Right atrium auricular region (tissue), 2 donors: ENCODE data around the gene CERS6. TPM values are rescaled to one million over a fixed set of nuclear protein-coding genes. Genes with fewer than 3 reads are reported as not detected.
A peak's percentile ranks its signal among the peaks of the same experiment; 100 is the strongest.

Experiments
- DNase-seq: peaks from one replicate; pipeline ENCODE4 v3.0.0-alpha.2; 2019; ENCODE audit warnings: low spot score
- H3K27ac ChIP-seq, 2 donors: fragments of 200-600 bp; sonication (generic); 1 replicate in 1 of 2; 2 replicates in 1 of 2; pipeline ENCODE4 v1.5.1; 2016 to 2019
- H3K27me3 ChIP-seq, 2 donors: fragments of 200-600 bp; sonication (generic); one replicate each; pipeline versions ENCODE4 v1.5.1 to v1.6.0; 2017 to 2019
- H3K36me3 ChIP-seq: fragments of 200-600 bp; sonication (generic); one replicate; pipeline ENCODE4 v1.5.1; 2016
- H3K4me1 ChIP-seq, 2 donors: fragments of 200-600 bp; sonication (generic); one replicate each; pipeline versions ENCODE4 v1.5.1 to v1.6.0; 2017 to 2019
- H3K4me3 ChIP-seq, 2 donors: fragments of 200-600 bp; sonication (generic); 1 replicate in 1 of 2; 2 replicates in 1 of 2; pipeline ENCODE4 v1.5.1; 2017 to 2019; ENCODE audit warnings: mild to moderate bottlenecking in 1 of 2, moderate library complexity in 1 of 2
- H3K9me3 ChIP-seq, 2 donors: fragments of 200-600 bp; sonication (generic); one replicate each; pipeline ENCODE4 v1.5.1; 2019
- total RNA-seq, 2 donors: library from RNA; depleted of rRNA; stranded (reverse); fragments of >200 nt; gene quantifications; one replicate each; pipeline ENCODE4 v1.1.0, GENCODE V29; 2016
- TF ChIP-seq, protein P1 (sequence below), 2 donors: fragments of 200-600 bp; sonication (generic); IDR thresholded peaks; one replicate each; pipeline ENCODE4 v1.5.1; 2019; ENCODE audit warnings: antibody characterized with exemption in 2 of 2

The CERS6 gene
- total RNA-seq, 2 donors from 2014 or later: 59.4 to 74.5 TPM

DNA sequence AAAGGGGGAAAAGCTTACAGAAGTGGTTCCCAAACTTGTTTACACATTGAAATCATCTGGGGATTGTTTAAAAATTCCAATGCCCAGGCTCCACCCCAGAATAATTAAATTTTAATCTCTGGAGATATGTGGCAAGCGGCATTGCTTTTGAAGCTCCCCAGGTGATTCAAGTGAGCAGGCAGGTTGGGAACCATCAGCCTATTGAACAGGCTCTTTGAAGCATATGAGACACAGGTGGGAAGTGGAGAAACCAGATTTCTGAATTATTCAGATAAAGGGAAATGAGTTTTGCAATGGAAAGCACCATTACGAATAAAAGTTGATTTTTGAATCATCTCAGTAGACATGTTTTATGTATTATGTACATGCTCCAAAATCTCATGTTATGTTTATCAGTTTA, 288.8 kb downstream of the CERS6 start:
- TF ChIP-seq, protein P1, sequence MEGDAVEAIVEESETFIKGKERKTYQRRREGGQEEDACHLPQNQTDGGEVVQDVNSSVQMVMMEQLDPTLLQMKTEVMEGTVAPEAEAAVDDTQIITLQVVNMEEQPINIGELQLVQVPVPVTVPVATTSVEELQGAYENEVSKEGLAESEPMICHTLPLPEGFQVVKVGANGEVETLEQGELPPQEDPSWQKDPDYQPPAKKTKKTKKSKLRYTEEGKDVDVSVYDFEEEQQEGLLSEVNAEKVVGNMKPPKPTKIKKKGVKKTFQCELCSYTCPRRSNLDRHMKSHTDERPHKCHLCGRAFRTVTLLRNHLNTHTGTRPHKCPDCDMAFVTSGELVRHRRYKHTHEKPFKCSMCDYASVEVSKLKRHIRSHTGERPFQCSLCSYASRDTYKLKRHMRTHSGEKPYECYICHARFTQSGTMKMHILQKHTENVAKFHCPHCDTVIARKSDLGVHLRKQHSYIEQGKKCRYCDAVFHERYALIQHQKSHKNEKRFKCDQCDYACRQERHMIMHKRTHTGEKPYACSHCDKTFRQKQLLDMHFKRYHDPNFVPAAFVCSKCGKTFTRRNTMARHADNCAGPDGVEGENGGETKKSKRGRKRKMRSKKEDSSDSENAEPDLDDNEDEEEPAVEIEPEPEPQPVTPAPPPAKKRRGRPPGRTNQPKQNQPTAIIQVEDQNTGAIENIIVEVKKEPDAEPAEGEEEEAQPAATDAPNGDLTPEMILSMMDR (IDR thresholded peaks at IDR 0.05): no peak
- Histone ChIP-seq H3K27me3 (no peaks in the 10 kb centered on the region), H3K4me1 (peaks cover 0 to 26% of the 10 kb centered on the region in 2 donors), H3K9me3 (no peaks in the 10 kb centered on the region), H3K27ac (no peak overlapping the region), H3K36me3 (no peaks in the 10 kb centered on the region), H3K4me3 (no peak overlapping the region)
- no peak for DNase-seq

DNA sequence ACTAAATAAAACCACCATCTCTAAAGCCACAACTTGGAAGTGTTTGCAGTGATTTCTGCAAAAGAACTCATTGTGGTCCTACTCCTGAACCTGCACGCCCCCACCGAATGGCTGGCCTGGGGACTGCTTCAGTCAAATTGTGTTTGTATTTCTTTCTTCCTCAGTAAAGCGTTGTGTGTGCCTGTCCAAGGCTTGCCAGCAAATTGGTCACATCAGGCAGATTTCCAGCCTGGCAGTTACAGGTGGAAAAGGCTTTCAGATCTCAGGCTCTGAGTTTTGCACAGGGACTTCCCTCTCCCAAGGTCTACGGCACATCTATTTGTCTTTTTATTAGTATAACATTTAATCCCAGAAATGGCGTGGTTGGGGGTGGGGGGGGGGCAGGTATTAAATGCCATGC, 292.4 kb downstream of the CERS6 start:
- DNase-seq: no peak
- Histone ChIP-seq H3K27ac (no peak overlapping the region), H3K9me3 (no peaks in the 10 kb centered on the region), H3K4me1 (peaks cover 0 to 34% of the 10 kb centered on the region in 2 donors), H3K27me3 (no peaks in the 10 kb centered on the region), H3K36me3 (no peaks in the 10 kb centered on the region), H3K4me3 (no peak overlapping the region)
- TF ChIP-seq, protein P1 (IDR thresholded peaks at IDR 0.05): no peak

DNA sequence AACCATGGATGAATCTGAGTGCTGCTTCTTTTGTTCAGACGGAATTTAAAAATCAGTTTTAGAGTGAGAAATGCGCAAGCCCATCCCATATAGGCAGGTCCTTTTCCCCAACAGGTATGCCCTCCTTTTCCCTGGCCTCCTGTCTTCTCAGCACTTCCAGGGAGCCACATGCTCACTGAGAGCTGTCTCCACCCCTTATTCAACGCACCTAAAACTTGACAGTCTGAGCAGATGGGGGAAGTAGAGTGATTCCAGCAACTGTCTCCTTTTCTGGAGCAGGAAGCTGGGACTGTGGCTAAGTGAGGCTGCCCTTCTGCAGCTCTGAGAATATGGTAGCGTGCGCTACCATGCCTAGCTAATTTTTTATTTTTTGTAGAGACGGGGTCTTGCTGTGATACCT, 293.2 kb downstream of the CERS6 start:
- Histone ChIP-seq H3K36me3 (no peaks in the 10 kb centered on the region), H3K9me3 (no peaks in the 10 kb centered on the region), H3K4me1 (peaks cover 0 to 34% of the 10 kb centered on the region in 2 donors), H3K27me3 (no peaks in the 10 kb centered on the region), H3K4me3 (no peak overlapping the region), H3K27ac (no peak overlapping the region)
- DNase-seq: no peak
- TF ChIP-seq, protein P1 (IDR thresholded peaks at IDR 0.05): no peak

DNA sequence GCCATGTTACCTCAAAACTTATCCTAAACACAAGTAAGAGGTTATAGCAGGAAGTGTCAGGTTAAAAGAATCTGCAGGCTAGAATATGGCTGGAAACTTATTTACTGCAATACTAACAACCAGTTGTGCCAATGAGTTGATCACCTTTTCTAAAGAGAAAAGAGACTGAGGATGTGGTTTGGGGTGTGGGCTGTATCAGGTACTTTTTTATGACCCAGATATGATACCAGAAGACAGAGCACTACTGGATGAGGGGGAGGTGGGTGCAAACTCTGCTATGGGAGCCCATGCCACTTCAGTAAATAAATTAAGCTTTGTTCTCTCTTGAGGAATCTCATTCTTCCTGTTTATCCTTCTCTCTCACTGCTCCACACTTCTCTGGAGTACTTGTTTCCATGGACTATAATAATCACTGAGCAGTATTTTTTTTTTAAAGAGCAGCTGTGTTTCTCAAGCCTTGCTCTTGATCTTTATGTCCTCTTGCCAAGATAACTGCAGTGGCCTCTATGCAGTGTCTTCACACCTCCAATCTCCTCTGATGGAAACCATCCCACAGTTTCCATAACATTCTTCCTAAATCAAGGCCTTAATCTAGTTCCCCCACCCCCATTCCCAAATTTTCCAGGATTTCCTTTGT, 295.1 kb downstream of the CERS6 start:
- no peak for DNase-seq
- Histone ChIP-seq H3K27ac (peak overlapping the region in 1 of 2 donors; percentile 40), H3K4me3 (no peak overlapping the region), H3K27me3 (no peaks in the 10 kb centered on the region), H3K4me1 (peaks cover 0 to 50% of the 10 kb centered on the region in 2 donors), H3K9me3 (no peaks in the 10 kb centered on the region), H3K36me3 (no peaks in the 10 kb centered on the region)
- TF ChIP-seq, protein P1 (IDR thresholded peaks at IDR 0.05): no peak

DNA sequence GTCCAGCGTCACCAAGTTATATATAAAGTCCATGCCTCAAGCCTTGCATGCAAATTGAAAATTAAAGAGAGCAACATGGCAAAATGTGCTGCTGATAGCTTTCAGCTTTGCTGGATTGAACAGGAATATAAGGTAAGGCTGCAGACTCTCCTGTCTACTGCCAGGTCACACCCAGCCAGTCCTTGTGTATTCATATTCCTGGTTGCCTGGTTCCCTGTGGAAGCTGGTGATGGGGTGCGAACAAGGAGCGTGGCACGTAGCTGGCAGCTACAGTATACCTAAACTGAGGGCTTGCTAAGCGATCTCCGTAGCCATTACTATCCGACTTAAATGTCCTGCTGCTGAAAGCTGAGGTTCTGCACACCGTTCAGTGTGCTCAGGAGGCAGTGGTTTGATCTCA, 296.3 kb downstream of the CERS6 start:
- no peak for DNase-seq
- peaks cover 0 to 59% of the 10 kb centered on the region in 2 donors for H3K4me1 ChIP-seq
- no peaks in the 10 kb centered on the region for H3K36me3 ChIP-seq
- TF ChIP-seq, protein P1 (IDR thresholded peaks at IDR 0.05): no peak
- H3K27me3 ChIP-seq: no peaks in the 10 kb centered on the region
- H3K4me3 ChIP-seq: no peak overlapping the region
- H3K27ac ChIP-seq: no peak overlapping the region
- H3K9me3 ChIP-seq: no peaks in the 10 kb centered on the region
